Measurements from ENCODE around the gene ASPG. TPM values are rescaled to one million over a fixed set of nuclear protein-coding genes. Genes with fewer than 3 reads are reported as not detected.

ASPG gene
- total and polyA plus RNA-seq, 2 of the 13 experiments (the other 11 are each of a cell fraction or from before 2014, with no cell fraction given) = not detected

- DNase-seq (ENCODE audit: low spot score) (no peak), FAIRE-seq (no peak), ATAC-seq (no peak)
- ChIA-PET CTCF (ENCODE audit: low intra/inter-chr PET ratio, low total read pairs) (no interaction called here), POLR2A (no interaction called here)
- Histone ChIP-seq H3K27ac (ENCODE audit: extremely low read length, insufficient read depth, low read length) (no peak overlapping the region), H3K27me3 (ENCODE audit: control insufficient read depth in 1 of 2, insufficient read depth in 2 of 2, low read length in 2 of 2) (peaks cover 12 to 69% of the 10 kb centered on the region in 2 experiments; a peak in 4 of 5 replicates), H3K36me3 (replicated peaks in 1 of 2; ENCODE audit: control insufficient read depth in 1 of 2, insufficient read depth in 2 of 2, low read length in 2 of 2) (no peaks in the 10 kb centered on the region), H3K4me2 (ENCODE audit: low read depth, low read length) (no peak overlapping the region), H3K9me3 (ENCODE audit: low read length) (no peaks in the 10 kb centered on the region), H3K9ac (ENCODE audit: insufficient read depth, low read depth, low read length) (no peak overlapping the region), H2AFZ (ENCODE audit: low read length) (no peak overlapping the region), H3K4me3 (replicated peaks in 1 of 3; ENCODE audit: insufficient read depth in 1 of 3, low read depth in 2 of 3, low read length in 3 of 3) (no peak overlapping the region), H3K4me1 (ENCODE audit: insufficient read depth, low read length) (no peaks in the 10 kb centered on the region), H3K79me2 (ENCODE audit: insufficient read depth, low read length) (no peaks in the 10 kb centered on the region), H4K20me1 (ENCODE audit: insufficient read depth, low read length) (0 out of 2 replicates have a peak, but pooled peaks cover 3% of the 10 kb centered on the region)
- intact Hi-C loops (cut with micrococcal nuclease; ENCODE audit: unreplicated experiment) = no loop called here
- in situ Hi-C loops (cut with HindIII; ENCODE audit: extremely low pct_ligation_motif_present, low pct_unique_long_range_greater_than_20kb) = no loop called here
- no TSS peak for BruUV-seq (replicated peaks)
- WGBS (ENCODE audit: low lambda C conversion rate) = 0% methylated on average over 9 of the region's 22 CpGs
- TF ChIP-seq ZNF274 (CRISPR knock-in tag; IDR thresholded peaks at IDR 0.05) = no peak
- TF ChIP-seq, protein P1, sequence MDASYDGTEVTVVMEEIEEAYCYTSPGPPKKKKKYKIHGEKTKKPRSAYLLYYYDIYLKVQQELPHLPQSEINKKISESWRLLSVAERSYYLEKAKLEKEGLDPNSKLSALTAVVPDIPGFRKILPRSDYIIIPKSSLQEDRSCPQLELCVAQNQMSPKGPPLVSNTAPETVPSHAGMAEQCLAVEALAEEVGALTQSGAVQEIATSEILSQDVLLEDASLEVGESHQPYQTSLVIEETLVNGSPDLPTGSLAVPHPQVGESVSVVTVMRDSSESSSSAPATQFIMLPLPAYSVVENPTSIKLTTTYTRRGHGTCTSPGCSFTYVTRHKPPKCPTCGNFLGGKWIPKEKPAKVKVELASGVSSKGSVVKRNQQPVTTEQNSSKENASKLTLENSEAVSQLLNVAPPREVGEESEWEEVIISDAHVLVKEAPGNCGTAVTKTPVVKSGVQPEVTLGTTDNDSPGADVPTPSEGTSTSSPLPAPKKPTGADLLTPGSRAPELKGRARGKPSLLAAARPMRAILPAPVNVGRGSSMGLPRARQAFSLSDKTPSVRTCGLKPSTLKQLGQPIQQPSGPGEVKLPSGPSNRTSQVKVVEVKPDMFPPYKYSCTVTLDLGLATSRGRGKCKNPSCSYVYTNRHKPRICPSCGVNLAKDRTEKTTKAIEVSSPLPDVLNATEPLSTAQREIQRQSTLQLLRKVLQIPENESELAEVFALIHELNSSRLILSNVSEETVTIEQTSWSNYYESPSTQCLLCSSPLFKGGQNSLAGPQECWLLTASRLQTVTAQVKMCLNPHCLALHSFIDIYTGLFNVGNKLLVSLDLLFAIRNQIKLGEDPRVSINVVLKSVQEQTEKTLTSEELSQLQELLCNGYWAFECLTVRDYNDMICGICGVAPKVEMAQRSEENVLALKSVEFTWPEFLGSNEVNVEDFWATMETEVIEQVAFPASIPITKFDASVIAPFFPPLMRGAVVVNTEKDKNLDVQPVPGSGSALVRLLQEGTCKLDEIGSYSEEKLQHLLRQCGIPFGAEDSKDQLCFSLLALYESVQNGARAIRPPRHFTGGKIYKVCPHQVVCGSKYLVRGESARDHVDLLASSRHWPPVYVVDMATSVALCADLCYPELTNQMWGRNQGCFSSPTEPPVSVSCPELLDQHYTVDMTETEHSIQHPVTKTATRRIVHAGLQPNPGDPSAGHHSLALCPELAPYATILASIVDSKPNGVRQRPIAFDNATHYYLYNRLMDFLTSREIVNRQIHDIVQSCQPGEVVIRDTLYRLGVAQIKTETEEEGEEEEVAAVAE (CRISPR knock-in tag; IDR thresholded peaks at IDR 0.05; ENCODE audit: borderline replicate concordance) = no peak
- no peak for TF ChIP-seq XBP1 (CRISPR knock-in tag; IDR thresholded peaks at IDR 0.05)
- TF ChIP-seq TBX3 (IDR thresholded peaks at IDR 0.05; ENCODE audit: borderline replicate concordance) = no peak
- TF ChIP-seq ZMYM3 (CRISPR knock-in tag; IDR thresholded peaks at IDR 0.05) = no peak
- TF ChIP-seq CCAR2 (optimal IDR thresholded peaks at IDR 0.05; ENCODE audit: low read depth, low read length) = no peak
- no peak for TF ChIP-seq GPBP1L1 (CRISPR knock-in tag; IDR thresholded peaks at IDR 0.05)
- TF ChIP-seq PBX2 (CRISPR knock-in tag; IDR thresholded peaks at IDR 0.05) = no peak
- TF ChIP-seq HDAC6 (IDR thresholded peaks at IDR 0.05; ENCODE audit: low read depth, low read length) = no peak
- no peak for TF ChIP-seq LRRFIP1 (CRISPR knock-in tag; conservative IDR thresholded peaks at IDR 0.05)
Observed at GRCh38 chr14:104148433-104149277, 63.2 kb downstream of the ASPG start.

All from HepG2 (cell line).